ENCODE measurements around the gene RBKS. TPM values are rescaled to one million over a fixed set of nuclear protein-coding genes. Genes with fewer than 3 reads are reported as not detected.
"Not testable (repeated sequence)": the region's sequence is repeated elsewhere in the genome, so short reads cannot be mapped to it uniquely, and the experiment has no call there.

Gene RBKS
- total RNA-seq, 1 donor: 12.1 TPM

DNA sequence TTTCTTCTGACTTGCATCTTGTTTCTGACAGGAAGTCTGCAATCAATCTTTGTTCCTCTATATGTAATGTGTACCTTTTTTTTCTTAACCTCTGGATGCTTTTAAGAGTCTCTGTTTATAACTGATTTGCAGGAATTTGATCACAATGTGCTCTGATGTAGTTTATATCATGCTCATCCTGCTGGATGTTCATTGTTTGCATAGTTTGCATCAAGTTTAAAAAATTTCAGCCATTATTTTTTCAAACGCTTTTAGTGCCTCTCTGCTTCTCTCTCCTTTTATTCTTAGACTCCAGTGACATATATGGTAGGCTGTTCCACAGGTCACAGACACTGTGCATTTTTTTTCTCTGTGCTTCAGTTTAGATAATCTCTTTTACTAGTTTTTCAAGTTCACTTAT is 23.9 kb downstream of the RBKS start:
- Histone ChIP-seq H3K4me1 (ENCODE audit: insufficient read depth, low read length) (no peaks in the 10 kb centered on the region), H3K27me3 (ENCODE audit: insufficient read depth, low read length) (no peaks in the 10 kb centered on the region), H3K4me3 (ENCODE audit: low read length) (no peak overlapping the region), H3K9me3 (ENCODE audit: low read depth, low read length) (no peaks in the 10 kb centered on the region)

DNA sequence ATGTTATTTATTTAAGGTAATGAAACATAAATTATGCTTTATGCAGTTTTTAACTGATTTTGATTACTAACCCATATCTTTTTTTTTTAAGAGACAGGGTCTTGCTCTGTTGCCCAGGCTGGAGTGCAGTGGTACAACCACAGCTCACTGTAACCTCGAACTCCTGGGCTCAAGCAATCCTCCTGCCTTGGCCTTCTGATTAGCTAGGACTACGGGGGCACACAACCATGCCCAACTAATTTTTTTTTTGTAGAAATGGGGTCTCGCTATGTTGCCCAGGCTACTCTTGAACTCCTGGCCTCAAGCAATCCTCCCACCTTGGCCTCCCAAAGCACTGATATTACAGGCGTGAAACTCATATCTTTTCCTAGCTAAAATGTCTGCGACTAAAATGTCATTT is 26.2 kb downstream of the RBKS start:
- H3K27me3 ChIP-seq (ENCODE audit: insufficient read depth, low read length); H3K4me3 ChIP-seq (ENCODE audit: low read length); H3K9me3 ChIP-seq (ENCODE audit: low read depth, low read length); H3K4me1 ChIP-seq (ENCODE audit: insufficient read depth, low read length): not testable (repeated sequence)

DNA sequence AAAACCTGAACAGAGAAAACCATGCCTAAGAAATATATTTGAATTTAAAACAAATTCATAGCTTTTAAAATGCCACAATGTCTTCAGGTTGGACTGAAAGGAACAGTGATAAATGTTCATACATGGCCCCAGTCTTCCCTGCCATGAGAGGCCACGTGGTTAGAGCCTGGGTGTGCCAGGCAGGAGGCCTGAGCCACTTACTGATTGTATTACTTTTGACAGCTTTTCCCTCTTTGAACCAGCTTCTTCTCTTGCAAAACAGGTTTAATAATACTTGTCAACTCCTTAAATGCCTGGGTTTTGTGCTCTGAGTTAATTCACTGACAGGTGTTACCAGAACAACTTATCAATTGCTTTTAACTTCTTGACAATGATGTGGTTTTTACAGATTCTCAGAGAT is 27.0 kb downstream of the RBKS start:
- H3K4me3 ChIP-seq (ENCODE audit: low read length): no peak overlapping the region
- H3K4me1 ChIP-seq (ENCODE audit: insufficient read depth, low read length): no peaks in the 10 kb centered on the region
- no peaks in the 10 kb centered on the region for H3K27me3 ChIP-seq (ENCODE audit: insufficient read depth, low read length)
- no peaks in the 10 kb centered on the region for H3K9me3 ChIP-seq (ENCODE audit: low read depth, low read length)

DNA sequence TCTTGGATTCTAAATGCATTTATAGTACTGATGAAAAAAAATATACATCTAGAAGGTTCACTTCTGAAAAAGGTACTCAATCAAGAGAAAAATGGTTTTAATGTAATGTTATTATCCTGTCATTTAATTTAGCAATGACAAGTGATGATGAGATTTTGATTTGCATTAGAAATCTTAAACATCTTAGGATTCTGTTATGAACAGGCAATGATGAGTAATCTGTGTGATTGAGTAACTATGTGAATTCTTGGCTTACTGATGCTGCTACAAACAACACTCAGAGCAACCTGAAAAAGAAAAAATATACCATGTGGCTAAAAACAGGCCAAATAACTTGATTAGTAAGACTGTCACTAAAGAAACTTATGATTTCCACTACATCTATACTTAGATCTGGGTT is 30.1 kb downstream of the RBKS start:
- H3K4me3 ChIP-seq (ENCODE audit: low read length): no peak overlapping the region
- H3K27me3 ChIP-seq (ENCODE audit: insufficient read depth, low read length): no peaks in the 10 kb centered on the region
- no peaks in the 10 kb centered on the region for H3K4me1 ChIP-seq (ENCODE audit: insufficient read depth, low read length)
- no peaks in the 10 kb centered on the region for H3K9me3 ChIP-seq (ENCODE audit: low read depth, low read length)

DNA sequence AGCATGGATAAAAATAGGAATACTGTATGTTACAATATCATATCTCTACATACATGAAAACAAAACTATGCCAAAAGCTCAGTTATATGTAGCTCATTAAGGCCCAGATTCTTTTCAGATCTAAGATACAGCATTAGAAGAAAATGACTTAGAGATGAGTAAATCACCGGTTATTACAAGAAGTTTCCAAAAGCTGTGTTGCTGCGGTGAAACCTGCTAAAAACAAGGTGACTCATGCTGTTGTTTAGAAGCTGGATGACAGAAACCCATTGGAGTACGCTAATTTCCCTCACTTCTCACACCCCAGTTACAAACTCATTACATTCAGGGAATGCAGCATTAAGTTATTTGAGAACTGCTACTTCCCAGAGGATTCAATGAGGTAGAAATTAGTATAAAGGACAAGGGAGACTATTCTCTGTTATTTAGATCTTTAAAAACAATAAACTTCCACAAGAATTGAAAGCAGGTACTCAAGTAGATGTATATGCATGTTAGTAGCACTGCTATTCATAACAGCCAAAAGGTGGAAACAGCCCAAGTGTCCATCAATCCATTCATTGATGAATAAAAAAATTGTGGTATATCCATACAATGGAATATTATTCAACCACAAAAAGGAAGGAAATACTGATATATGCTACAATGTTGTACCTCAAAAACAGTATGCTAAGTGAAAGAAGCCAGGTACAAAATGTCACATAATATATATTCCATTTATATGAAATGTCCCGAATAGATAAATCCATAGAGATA is 32.6 kb downstream of the RBKS start:
- no peak overlapping the region for H3K4me3 ChIP-seq (ENCODE audit: low read length)
- H3K9me3 ChIP-seq (ENCODE audit: low read depth, low read length): no peaks in the 10 kb centered on the region
- no peaks in the 10 kb centered on the region for H3K27me3 ChIP-seq (ENCODE audit: insufficient read depth, low read length)
- H3K4me1 ChIP-seq (ENCODE audit: insufficient read depth, low read length): no peaks in the 10 kb centered on the region

DNA sequence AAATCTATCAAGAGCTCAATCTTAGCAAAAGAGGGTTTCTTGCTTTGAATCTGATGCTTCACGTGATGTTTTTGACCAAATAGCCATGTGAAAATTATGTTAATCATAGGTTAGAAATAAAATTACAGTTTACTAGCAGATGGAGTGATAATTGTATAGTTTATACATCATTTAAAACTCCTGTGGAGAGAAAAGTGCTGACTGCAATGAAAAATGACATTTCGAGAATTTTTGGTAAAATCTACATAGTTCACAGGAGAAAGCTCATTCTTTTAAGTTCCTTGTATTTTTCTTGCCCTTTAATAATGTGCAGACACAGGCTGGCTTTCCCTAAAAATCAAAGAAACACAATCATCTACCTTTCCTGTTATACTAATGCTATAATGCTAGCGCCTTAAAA is 33.2 kb downstream of the RBKS start:
- H3K9me3 ChIP-seq (ENCODE audit: low read depth, low read length): no peaks in the 10 kb centered on the region
- H3K27me3 ChIP-seq (ENCODE audit: insufficient read depth, low read length): no peaks in the 10 kb centered on the region
- H3K4me1 ChIP-seq (ENCODE audit: insufficient read depth, low read length): no peaks in the 10 kb centered on the region
- no peak overlapping the region for H3K4me3 ChIP-seq (ENCODE audit: low read length)

DNA sequence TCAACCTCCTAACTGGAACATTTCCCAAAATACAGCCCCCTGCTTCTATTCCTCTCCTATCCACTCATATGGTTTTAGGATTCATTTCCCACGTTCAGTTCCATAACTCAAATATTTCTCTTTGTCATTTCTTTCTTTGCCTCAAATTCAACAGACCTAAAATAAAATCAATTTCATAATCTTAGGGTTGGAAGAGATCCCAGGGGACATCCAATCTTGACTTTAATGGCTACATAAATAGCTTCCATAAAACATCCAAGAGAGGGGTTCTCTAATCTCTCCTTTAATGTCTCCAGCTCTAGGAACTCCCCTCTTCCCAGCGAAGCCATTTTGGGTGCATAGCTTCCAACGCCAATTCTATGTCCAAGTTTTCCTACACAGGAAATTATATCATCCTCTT is 33.8 kb downstream of the RBKS start:
- Histone ChIP-seq H3K27me3 (ENCODE audit: insufficient read depth, low read length) (no peaks in the 10 kb centered on the region), H3K4me3 (ENCODE audit: low read length) (no peak overlapping the region), H3K4me1 (ENCODE audit: insufficient read depth, low read length) (no peaks in the 10 kb centered on the region), H3K9me3 (ENCODE audit: low read depth, low read length) (no peaks in the 10 kb centered on the region)

DNA sequence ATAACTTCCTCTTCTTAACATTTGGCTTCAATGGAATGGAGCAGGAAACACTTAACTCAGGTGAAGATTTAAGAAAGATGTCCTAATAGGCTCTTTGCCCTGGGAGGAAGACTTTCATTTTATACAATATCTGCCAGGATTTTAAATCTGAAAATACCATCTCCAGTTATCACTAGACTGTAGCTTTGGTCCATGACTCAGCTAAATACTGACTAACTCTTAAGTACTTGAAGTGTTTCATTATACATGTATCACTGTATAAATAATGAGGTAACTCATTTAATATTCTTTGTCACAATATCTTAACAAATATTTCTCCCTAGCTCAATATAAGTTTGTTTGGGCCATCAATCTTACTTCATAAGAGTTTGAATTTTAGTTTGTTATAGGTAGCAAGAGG is 34.7 kb downstream of the RBKS start:
- no peaks in the 10 kb centered on the region for H3K9me3 ChIP-seq (ENCODE audit: low read depth, low read length)

DNA sequence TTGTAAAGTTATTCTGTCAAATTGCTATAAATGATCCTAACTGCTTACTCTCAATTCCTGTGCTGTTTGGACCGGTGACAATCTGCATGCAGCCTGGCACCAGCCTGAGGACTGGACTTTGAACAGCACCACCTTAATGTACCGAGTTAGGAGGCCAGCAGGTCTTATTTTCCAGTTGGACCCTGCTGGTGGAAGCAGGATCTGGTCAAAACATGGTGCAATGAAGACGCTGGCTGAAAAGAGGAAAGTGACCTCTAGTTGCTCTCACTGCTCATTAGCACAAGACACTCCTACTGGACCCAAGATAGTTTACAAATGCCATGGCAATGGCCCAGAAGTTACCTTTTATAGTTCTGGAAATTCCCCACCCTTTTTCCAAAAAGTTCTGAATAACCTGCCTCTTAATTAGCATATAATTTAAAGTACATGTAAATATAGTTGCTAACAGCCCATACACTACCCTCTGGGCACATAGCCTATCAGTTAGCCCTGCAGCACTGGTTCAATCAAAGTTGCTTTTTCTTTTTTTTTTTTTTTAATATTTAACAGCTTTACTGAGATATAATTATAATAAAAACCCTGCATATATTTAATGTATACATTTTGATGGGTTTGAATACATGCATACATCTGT is 35.8 kb downstream of the RBKS start:
- Histone ChIP-seq H3K9me3 (ENCODE audit: low read depth, low read length) (no peaks in the 10 kb centered on the region), H3K27me3 (ENCODE audit: insufficient read depth, low read length) (no peaks in the 10 kb centered on the region), H3K4me3 (ENCODE audit: low read length) (no peak overlapping the region), H3K4me1 (ENCODE audit: insufficient read depth, low read length) (no peaks in the 10 kb centered on the region)

More for the DNA sequence above, 34.7 kb downstream of the RBKS start:
- Histone ChIP-seq H3K4me1 (ENCODE audit: insufficient read depth, low read length) (no peaks in the 10 kb centered on the region), H3K27me3 (ENCODE audit: insufficient read depth, low read length) (no peaks in the 10 kb centered on the region), H3K4me3 (ENCODE audit: low read length) (no peak overlapping the region)

DNA sequence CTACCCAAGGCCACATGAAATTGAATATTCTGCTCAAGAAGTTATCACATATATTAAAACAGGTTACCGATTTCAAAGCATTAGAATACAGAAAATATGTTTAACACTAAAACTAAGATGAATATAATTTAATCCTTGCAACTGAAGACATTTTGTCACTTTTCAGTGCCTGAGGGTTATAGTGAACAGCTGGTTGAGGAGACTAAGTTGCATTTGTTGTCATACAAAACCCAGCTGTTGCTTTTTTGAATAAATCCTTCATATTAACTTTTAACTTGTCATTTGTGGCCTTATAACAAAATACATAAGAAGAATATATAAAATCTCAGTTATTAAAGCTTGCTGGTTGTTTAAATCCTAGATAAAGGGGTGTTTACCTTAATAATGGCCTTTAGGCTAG is 37.5 kb downstream of the RBKS start:
- H3K4me3 ChIP-seq (ENCODE audit: low read length): no peak overlapping the region
- H3K27me3 ChIP-seq (ENCODE audit: insufficient read depth, low read length): no peaks in the 10 kb centered on the region
- H3K4me1 ChIP-seq (ENCODE audit: insufficient read depth, low read length): no peaks in the 10 kb centered on the region
- H3K9me3 ChIP-seq (ENCODE audit: low read depth, low read length): no peaks in the 10 kb centered on the region

DNA sequence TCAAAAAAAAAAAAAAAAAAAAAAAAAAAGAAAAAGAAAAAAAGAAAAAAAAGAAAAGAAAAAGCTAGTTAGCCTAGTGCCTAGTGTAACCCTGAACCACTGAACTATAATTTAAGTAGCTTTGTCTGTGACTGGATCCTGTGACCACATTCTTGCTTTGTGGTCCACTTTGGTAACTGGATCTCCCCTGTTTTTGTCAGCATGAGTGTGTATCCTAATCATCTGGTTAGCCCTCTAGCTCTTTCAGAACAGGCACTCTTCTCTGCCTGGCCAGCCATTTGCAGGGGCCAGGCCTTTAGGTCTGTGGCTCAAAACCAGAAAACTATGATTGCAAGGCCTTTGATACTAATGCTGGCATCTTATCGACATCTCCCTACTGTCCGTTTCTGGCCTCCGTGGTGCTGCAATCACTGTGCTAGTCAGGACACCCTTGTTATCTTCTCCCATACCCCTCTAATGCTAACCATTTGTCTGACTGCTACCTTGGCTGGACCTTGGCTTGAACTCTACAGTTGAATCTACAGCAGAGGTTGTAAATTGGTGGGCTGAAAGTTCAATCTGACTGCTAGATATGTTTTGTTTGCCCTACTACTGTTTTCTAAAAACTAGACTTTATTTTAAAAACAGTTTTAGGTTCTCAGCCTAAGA is 40.5 kb downstream of the RBKS start:
- Histone ChIP-seq H3K9me3 (ENCODE audit: low read depth, low read length) (no peaks in the 10 kb centered on the region), H3K4me1 (ENCODE audit: insufficient read depth, low read length) (no peaks in the 10 kb centered on the region), H3K4me3 (ENCODE audit: low read length) (no peak overlapping the region), H3K27me3 (ENCODE audit: insufficient read depth, low read length) (no peaks in the 10 kb centered on the region)

DNA sequence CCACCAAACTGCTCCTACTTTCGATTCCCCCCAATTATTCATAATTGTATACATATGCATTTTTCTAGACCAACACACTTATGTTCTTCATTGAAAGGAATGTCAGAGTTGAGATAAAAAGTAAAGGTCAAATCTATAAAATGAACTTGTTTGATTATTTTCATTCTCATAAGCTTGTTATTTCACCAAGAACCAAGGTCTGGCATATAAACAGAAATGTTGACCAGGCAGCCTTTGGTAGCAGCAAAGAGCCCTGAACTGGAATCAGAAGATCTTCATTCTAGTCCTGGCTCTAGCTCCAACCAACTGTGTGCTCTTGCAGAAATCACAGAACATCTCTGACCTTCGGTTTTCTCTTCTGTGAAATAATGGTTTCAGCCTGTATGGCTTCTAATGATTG is 42.9 kb downstream of the RBKS start:
- Histone ChIP-seq H3K27me3 (ENCODE audit: insufficient read depth, low read length) (no peaks in the 10 kb centered on the region), H3K4me1 (ENCODE audit: insufficient read depth, low read length) (no peaks in the 10 kb centered on the region), H3K9me3 (ENCODE audit: low read depth, low read length) (no peaks in the 10 kb centered on the region), H3K4me3 (ENCODE audit: low read length) (no peak overlapping the region)

DNA sequence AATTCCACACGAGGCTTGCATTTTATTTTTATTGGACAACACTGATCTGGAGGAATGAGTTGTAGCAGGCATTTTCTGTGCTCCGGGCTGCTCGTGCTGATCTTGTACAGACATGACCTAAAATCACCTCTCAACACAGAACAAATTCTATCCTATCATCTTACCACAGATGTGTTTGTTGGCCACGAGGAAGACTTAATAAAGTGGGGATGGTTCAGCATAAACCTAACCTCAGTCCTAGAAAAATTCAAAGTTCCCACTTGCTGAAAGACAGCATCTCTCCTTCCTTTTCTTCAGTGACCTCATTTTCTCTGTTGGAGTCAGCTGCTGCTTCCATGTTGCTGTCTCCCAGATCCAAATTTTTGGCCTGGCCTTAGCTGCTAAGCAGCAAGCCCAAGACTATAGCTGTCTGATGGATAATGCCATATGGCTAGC is 45.3 kb downstream of the RBKS start:
- H3K9me3 ChIP-seq (ENCODE audit: low read depth, low read length): no peaks in the 10 kb centered on the region
- H3K27me3 ChIP-seq (ENCODE audit: insufficient read depth, low read length): no peaks in the 10 kb centered on the region
- H3K4me3 ChIP-seq (ENCODE audit: low read length): no peak overlapping the region
- peaks cover 6% of the 10 kb centered on the region for H3K4me1 ChIP-seq (ENCODE audit: insufficient read depth, low read length)

DNA sequence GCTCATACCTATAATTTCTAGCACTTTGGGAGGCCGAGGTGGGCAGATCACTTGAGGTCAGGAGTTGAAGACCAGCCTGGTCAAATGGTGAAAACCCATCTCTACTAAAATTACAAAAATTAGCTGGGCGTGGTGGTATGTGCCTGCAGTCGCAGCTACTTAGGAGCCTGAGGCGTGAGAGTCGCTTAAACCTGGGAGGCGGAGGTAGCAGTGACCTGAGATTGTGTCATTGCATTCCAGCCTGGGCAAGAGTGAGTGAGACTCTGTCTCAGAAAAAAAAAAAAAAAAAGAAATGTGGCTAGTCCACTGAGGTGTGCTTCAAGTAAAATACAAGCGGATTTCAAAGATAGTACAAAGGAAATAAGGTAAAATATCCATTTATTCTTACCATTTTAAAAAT is 46.2 kb downstream of the RBKS start:
- H3K4me1 ChIP-seq (ENCODE audit: insufficient read depth, low read length): peaks cover 6% of the 10 kb centered on the region
- no peaks in the 10 kb centered on the region for H3K27me3 ChIP-seq (ENCODE audit: insufficient read depth, low read length)
- no peaks in the 10 kb centered on the region for H3K9me3 ChIP-seq (ENCODE audit: low read depth, low read length)
- no peak overlapping the region for H3K4me3 ChIP-seq (ENCODE audit: low read length)

DNA sequence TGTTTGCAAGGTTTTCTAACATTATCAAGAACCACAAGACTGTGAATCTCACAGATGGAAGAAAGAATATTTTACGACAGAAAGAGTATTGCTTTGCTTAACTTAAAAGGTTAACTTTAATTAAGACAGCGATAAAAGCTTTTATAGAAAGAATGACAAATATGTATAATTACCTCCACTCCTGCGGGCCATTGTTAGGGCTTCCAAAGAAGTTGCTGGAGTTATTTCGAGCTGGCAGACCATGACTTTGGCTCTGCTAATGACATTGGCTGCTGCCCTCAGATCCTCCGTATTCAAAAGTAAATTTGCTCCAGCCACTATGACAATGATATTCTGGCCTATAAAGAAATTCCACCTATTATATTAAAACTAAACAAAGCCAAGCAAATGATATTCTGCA is 47.3 kb downstream of the RBKS start:
- Histone ChIP-seq H3K4me1 (ENCODE audit: insufficient read depth, low read length) (peaks cover 6% of the 10 kb centered on the region), H3K9me3 (ENCODE audit: low read depth, low read length) (no peaks in the 10 kb centered on the region), H3K4me3 (ENCODE audit: low read length) (no peak overlapping the region), H3K27me3 (ENCODE audit: insufficient read depth, low read length) (no peaks in the 10 kb centered on the region)

Data from mononuclear cell (primary cell).